Epidermal melanocyte (primary cell): ENCODE measurements around the gene GPC1.
A peak's percentile ranks its signal among the peaks of the same experiment; 100 is the strongest.

ENCODE experiments used
- DNase-seq: peaks from one replicate; pipeline ENCODE4 v3.0.0; 2011; ENCODE audit warnings: low spot score; ENCODE audit not compliant: insufficient read length

GPC1 gene

GRCh38 chr2:240429341-240429871 is 6.1 kb upstream of the GPC1 start:
- DNase-seq = no peak

GRCh38 chr2:240429872-240430491 is 5.5 kb upstream of the GPC1 start:
- no peak for DNase-seq

- no peak for DNase-seq
These were observed 4.9 kb upstream of the GPC1 start for GRCh38 chr2:240430595-240430994.

- no peak for DNase-seq
These were observed 4.2 kb upstream of the GPC1 start for GRCh38 chr2:240431271-240431660.

GRCh38 chr2:240431661-240432424 is 3.6 kb upstream of the GPC1 start:
- no peak for DNase-seq

GRCh38 chr2:240432430-240432819 is 3.0 kb upstream of the GPC1 start:
- DNase-seq = no peak

- no peak for DNase-seq
These were observed 2.4 kb upstream of the GPC1 start for GRCh38 chr2:240432820-240433801.

- DNase-seq = no peak
These were observed 1.3 kb upstream of the GPC1 start for GRCh38 chr2:240433973-240434727.

- peak; percentile 98 for DNase-seq
These were observed 571 bp upstream of the GPC1 start for GRCh38 chr2:240434728-240435456.

- no peak for DNase-seq
These were observed 652 bp downstream of the GPC1 start for GRCh38 chr2:240435948-240436682.

GRCh38 chr2:240436683-240437550 is 1.5 kb downstream of the GPC1 start:
- DNase-seq = no peak

- no peak for DNase-seq
These were observed 2.0 kb downstream of the GPC1 start for GRCh38 chr2:240437551-240437860.

- peak; percentile 97 for DNase-seq
These were observed 2.7 kb downstream of the GPC1 start for GRCh38 chr2:240437861-240438809.

GRCh38 chr2:240438810-240439697 is 3.6 kb downstream of the GPC1 start:
- DNase-seq = no peak

GRCh38 chr2:240439698-240440151 is 4.3 kb downstream of the GPC1 start:
- no peak for DNase-seq

GRCh38 chr2:240440251-240440650 is 4.8 kb downstream of the GPC1 start:
- DNase-seq = no peak
